Lung (tissue), 12 donors: ENCODE results near the gene FOXO4. TPM values are rescaled to one million over a fixed set of nuclear protein-coding genes. Genes with fewer than 3 reads are reported as not detected.

Experiments used
- ATAC-seq: fragments of 200-7000 bp; cut with Tn5 transposase; one replicate; pipeline ENCODE4 v1.9.1; 2020; ENCODE audit warnings: moderate number of reproducible peaks; ENCODE audit not compliant: insufficient read depth, low FRiP score
- DNase-seq, 3 donors: peaks; one replicate each; pipeline ENCODE4 v3.0.0-alpha.2; 2013 to 2017
- H3K27ac ChIP-seq, 2 donors: one replicate each; pipeline ENCODE4 v1.5.1; 2013; ENCODE audit warnings: mild to moderate bottlenecking in 2 of 2, moderate library complexity in 2 of 2, control low read depth in 1 of 2, inconsistent platforms in 1 of 2, low read depth in 1 of 2, low read length in 1 of 2
- H3K27me3 ChIP-seq, 3 donors: one replicate each; pipeline ENCODE4 v1.5.1; 2013; ENCODE audit warnings: low read length in 2 of 3; ENCODE audit not compliant: control insufficient read depth in 3 of 3, insufficient read depth in 3 of 3
- H3K36me3 ChIP-seq, 4 donors: one replicate each; pipeline ENCODE4 v1.5.1; 2013; ENCODE audit warnings: low read length in 4 of 4, mild to moderate bottlenecking in 1 of 4, moderate library complexity in 1 of 4; ENCODE audit not compliant: control insufficient read depth in 4 of 4, insufficient read depth in 4 of 4
- H3K4me1 ChIP-seq, 5 donors: one replicate each; pipeline ENCODE4 v1.5.1; 2013; ENCODE audit warnings: low read length in 5 of 5, mild to moderate bottlenecking in 2 of 5, moderate library complexity in 1 of 5; ENCODE audit not compliant: control insufficient read depth in 5 of 5, insufficient read depth in 5 of 5
- H3K4me3 ChIP-seq: one replicate; pipeline ENCODE4 v1.5.1; 2013; ENCODE audit warnings: mild to moderate bottlenecking, control low read depth, moderate library complexity
- H3K9ac ChIP-seq, 2 donors: one replicate each; pipeline ENCODE4 v1.5.1; 2013; ENCODE audit warnings: low read length in 2 of 2, control low read depth in 1 of 2; ENCODE audit not compliant: insufficient read depth in 1 of 2
- H3K9me3 ChIP-seq, 4 donors: one replicate each; pipeline ENCODE4 v1.5.1; 2013; ENCODE audit warnings: low read length in 3 of 4, mild to moderate bottlenecking in 1 of 4, moderate library complexity in 1 of 4; ENCODE audit not compliant: control insufficient read depth in 4 of 4, insufficient read depth in 3 of 4
- WGBS, 2 donors: extraction: QIAGEN DNeasy Blood & Tissue Kit; methylation state at CpG; one replicate each; pipeline ENCODE4 v1.1.7; 2013; 5-methylcytosine and 5-hydroxymethylcytosine counted together
- polyA plus RNA-seq, 2 donors: library from polyadenylated mRNA; stranded (reverse); fragments of 200-250 nt; gene quantifications; one replicate each; pipeline ENCODE4 v1.2.1, GENCODE V29; 2013
- total RNA-seq, 2 donors: library from RNA; depleted of rRNA in 1 of 2; stranded (reverse); fragments of >200 nt in 1 of 2; gene quantifications; one replicate each; pipeline ENCODE4 v1.2.1, GENCODE V29; 2014 to 2021
- TF ChIP-seq, protein P1 (sequence below): IDR thresholded peaks from 2 replicates; pipeline ENCODE4 v1.5.1; 2012; ENCODE audit warnings: mild to moderate bottlenecking; ENCODE audit errors: control extremely low read depth, extremely low read depth
- donor health status: control.
- donor health status: control.
- donor health status: Bipolar disorder and iron deficiency.
- donor health status: healthy.
- donor health status: DM: yes; HTN: yes; CAD: no.

The FOXO4 gene
- total and polyA plus RNA-seq, 4 donors, result 9.4 to 16.3 (median 12.3) TPM

DNA sequence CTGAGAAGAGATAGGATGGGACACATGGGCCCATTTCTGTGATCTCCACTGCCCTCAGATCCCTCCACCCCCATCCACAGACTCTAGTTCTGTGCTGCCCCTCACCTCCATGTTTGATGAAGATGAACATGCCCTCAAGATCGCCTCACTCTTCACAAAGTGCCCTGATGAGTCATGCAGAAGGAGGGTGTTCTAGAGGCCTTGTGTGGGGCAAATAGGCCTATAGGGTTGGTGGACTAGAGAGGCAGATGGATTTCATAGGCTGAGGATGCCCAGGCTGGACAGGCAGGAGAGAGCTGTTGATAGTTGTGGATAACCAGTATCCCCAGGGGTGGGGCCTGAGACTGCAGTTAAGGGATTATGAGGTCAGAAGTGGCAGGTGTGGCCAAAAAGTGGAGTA lies 10.8 kb downstream of the FOXO4 start, which contains the start of gene CXorf65:
Gene CXorf65, minus strand, starts transcription at position 314 of the 400 bp plus-strand sequence. Its CDS starts 184 bp downstream, at position 130.
- DNase-seq (no peak), ATAC-seq (no peak)
- 59 to 78% methylated on average over 1 of the region's 1 CpG for WGBS, 2 donors
- TF ChIP-seq, protein P1, sequence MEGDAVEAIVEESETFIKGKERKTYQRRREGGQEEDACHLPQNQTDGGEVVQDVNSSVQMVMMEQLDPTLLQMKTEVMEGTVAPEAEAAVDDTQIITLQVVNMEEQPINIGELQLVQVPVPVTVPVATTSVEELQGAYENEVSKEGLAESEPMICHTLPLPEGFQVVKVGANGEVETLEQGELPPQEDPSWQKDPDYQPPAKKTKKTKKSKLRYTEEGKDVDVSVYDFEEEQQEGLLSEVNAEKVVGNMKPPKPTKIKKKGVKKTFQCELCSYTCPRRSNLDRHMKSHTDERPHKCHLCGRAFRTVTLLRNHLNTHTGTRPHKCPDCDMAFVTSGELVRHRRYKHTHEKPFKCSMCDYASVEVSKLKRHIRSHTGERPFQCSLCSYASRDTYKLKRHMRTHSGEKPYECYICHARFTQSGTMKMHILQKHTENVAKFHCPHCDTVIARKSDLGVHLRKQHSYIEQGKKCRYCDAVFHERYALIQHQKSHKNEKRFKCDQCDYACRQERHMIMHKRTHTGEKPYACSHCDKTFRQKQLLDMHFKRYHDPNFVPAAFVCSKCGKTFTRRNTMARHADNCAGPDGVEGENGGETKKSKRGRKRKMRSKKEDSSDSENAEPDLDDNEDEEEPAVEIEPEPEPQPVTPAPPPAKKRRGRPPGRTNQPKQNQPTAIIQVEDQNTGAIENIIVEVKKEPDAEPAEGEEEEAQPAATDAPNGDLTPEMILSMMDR, result no peak
- H3K4me3 ChIP-seq, result no peak within 1 kb of the TSS
- H3K36me3 ChIP-seq, result no peaks in the 10 kb centered on the region
- H3K27me3 ChIP-seq, result peaks cover 0 to 2% (median 0%) of the 10 kb centered on the region in 3 donors
- H3K9ac ChIP-seq, result no peak within 1 kb of the TSS
- H3K27ac ChIP-seq, result no peak within 1 kb of the TSS
- H3K4me1 ChIP-seq, result peaks cover 0 to 33% (median 4%) of the 10 kb centered on the region in 5 donors
- H3K9me3 ChIP-seq, result peaks cover 0 to 4% (median under 1%) of the 10 kb centered on the region in 4 donors

DNA sequence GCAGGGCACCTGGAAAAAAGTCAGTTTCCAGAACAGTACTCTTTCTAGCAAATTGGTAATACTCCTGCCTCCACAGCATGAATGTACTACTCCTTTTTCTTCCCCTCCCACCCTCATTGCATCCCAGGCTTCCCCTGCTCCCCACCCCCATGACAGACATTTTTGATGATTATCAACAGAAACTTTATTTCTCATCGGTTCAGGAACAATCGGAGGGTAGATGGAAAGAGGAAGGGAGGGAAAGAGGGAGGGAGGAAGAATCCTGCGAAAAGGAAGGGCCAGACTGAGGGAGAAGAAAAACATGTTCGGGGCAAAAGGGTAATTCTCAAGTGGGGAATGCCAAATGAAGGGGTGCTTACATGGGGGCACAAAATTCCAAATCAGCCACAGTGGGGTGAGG lies 11.6 kb downstream of the FOXO4 start:
- WGBS, 2 donors, result 23 to 69% methylated on average over 4 of the region's 4 CpGs
- no peak for ATAC-seq
- H3K4me1 ChIP-seq, result peaks cover 0 to 27% (median 4%) of the 10 kb centered on the region in 5 donors
- peaks cover 0 to 2% (median 0%) of the 10 kb centered on the region in 3 donors for H3K27me3 ChIP-seq
- H3K9me3 ChIP-seq, result peaks cover 0 to 4% (median under 1%) of the 10 kb centered on the region in 4 donors
- no peak overlapping the region for H3K4me3 ChIP-seq
- no peak for DNase-seq
- H3K27ac ChIP-seq, result no peak overlapping the region
- H3K9ac ChIP-seq, result no peak overlapping the region
- TF ChIP-seq, protein P1, result no peak
- no peaks in the 10 kb centered on the region for H3K36me3 ChIP-seq

DNA sequence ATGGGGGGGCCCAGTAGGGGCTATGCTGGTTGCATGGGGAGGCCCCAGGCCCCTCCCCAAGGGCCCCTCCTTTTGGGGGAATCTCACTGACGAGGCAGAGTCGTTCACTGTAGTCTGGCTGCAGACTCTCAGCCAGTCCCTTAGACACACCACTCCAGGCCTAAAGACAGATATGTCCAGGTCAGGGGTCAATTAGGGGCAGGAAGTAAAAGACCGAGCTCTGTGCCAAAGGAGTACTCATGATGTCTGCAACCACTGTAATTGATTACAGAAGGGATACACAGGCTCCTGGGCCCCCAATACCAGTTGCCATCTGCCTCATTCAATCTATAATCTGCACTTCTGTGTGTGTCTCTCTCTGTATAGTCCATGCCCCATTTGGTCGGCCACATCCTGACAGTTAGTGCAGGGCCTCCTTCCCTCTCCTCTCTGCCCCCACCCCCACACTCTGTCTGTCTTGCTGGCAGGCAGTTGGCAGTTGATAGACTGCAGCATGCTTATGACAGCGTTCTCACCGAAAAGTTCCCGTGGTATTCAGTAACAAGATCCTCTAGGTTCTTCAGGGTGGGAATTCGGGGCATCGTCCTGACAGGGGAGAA lies 12.2 kb downstream of the FOXO4 start:
- H3K9ac ChIP-seq, result no peak overlapping the region
- no peak overlapping the region for H3K27ac ChIP-seq
- peaks cover 0 to 23% (median 4%) of the 10 kb centered on the region in 5 donors for H3K4me1 ChIP-seq
- ATAC-seq (no peak), DNase-seq (peak; percentile 25 to 42 (median 29))
- H3K36me3 ChIP-seq, result no peaks in the 10 kb centered on the region
- peaks cover 0 to 4% (median under 1%) of the 10 kb centered on the region in 4 donors for H3K9me3 ChIP-seq
- 15 to 39% methylated on average over 8 to 9 of the region's 9 CpGs for WGBS, 2 donors
- H3K27me3 ChIP-seq, result peaks cover 0 to 2% (median 0%) of the 10 kb centered on the region in 3 donors
- TF ChIP-seq, protein P1, result no peak
- no peak overlapping the region for H3K4me3 ChIP-seq
